Measurements from ENCODE around the gene IZUMO4.
A peak's percentile ranks its signal among the peaks of the same experiment; 100 is the strongest.

IZUMO4 gene

GRCh38 chr19:2059422-2060201, 37.1 kb upstream of the IZUMO4 start:
- DNase-seq (ENCODE audit: low read depth), result no peak

- no peak for DNase-seq (ENCODE audit: low read depth)
Measured at GRCh38 chr19:2060884-2061494, 35.7 kb upstream of the IZUMO4 start.

- peak; percentile 100 for DNase-seq (ENCODE audit: low read depth)
Measured at GRCh38 chr19:2061495-2062388, 35.0 kb upstream of the IZUMO4 start.

- DNase-seq (ENCODE audit: low read depth), result no peak
Measured at GRCh38 chr19:2062389-2062729, 34.4 kb upstream of the IZUMO4 start.

GRCh38 chr19:2062770-2063169, 33.9 kb upstream of the IZUMO4 start:
- DNase-seq (ENCODE audit: low read depth), result no peak

- no peak for DNase-seq (ENCODE audit: low read depth)
Measured at GRCh38 chr19:2063824-2064223, 32.9 kb upstream of the IZUMO4 start.

GRCh38 chr19:2064395-2064787, 32.3 kb upstream of the IZUMO4 start:
- no peak for DNase-seq (ENCODE audit: low read depth)

GRCh38 chr19:2064788-2065524, 31.8 kb upstream of the IZUMO4 start:
- DNase-seq (ENCODE audit: low read depth), result no peak

- no peak for DNase-seq (ENCODE audit: low read depth)
Measured at GRCh38 chr19:2070436-2070827, 26.3 kb upstream of the IZUMO4 start.

GRCh38 chr19:2070986-2071673, 25.6 kb upstream of the IZUMO4 start:
- no peak for DNase-seq (ENCODE audit: low read depth)

- DNase-seq (ENCODE audit: low read depth), result no peak
Measured at GRCh38 chr19:2072757-2073551, 23.8 kb upstream of the IZUMO4 start.

GRCh38 chr19:2076526-2076944, 20.2 kb upstream of the IZUMO4 start:
- DNase-seq (ENCODE audit: low read depth), result no peak

GRCh38 chr19:2077398-2077797, 19.3 kb upstream of the IZUMO4 start:
- DNase-seq (ENCODE audit: low read depth), result no peak

- no peak for DNase-seq (ENCODE audit: low read depth)
Measured at GRCh38 chr19:2077833-2078619, 18.7 kb upstream of the IZUMO4 start.

- no peak for DNase-seq (ENCODE audit: low read depth)
Measured at GRCh38 chr19:2079076-2079864, 17.4 kb upstream of the IZUMO4 start.

- DNase-seq (ENCODE audit: low read depth), result no peak
Measured at GRCh38 chr19:2079865-2080301, 16.8 kb upstream of the IZUMO4 start.

- DNase-seq (ENCODE audit: low read depth), result no peak
Measured at GRCh38 chr19:2080336-2080988, 16.3 kb upstream of the IZUMO4 start.

Data from activated T-cell treated with anti-CD3 and anti-CD28 coated beads for 48 hours (primary cell).